H1 (cell line): Measurements from ENCODE around the gene ZBTB20.

Source experiments
- EP300 ChIP-seq, 2 experiments: IDR thresholded peaks; 1 replicate in 1 of 2; 2 replicates in 1 of 2; pipeline ENCODE4 v1.6.1; 2011 to 2012; ENCODE audit warnings: low read depth in 2 of 2, low read length in 2 of 2, mild to moderate bottlenecking in 2 of 2, borderline replicate concordance in 1 of 2, inconsistent platforms in 1 of 2, moderate library complexity in 1 of 2
- POLR2A ChIP-seq, 2 experiments: IDR thresholded peaks; 1 replicate in 1 of 2; 2 replicates in 1 of 2; pipeline ENCODE4 v1.6.1; 2011; ENCODE audit warnings: low read depth in 2 of 2, low read length in 2 of 2, mild to moderate bottlenecking in 2 of 2; ENCODE audit errors: control extremely low read depth in 1 of 2
- TF ChIP-seq, protein P1 (sequence below): IDR thresholded peaks from 2 replicates; pipeline ENCODE4 v1.6.1; 2011; ENCODE audit warnings: low read depth, mild to moderate bottlenecking, low read length; ENCODE audit not compliant: insufficient read depth

GRCh38 chr3:114939920-114940319 is 207.2 kb downstream of the ZBTB20 start:
- no peak for TF ChIP-seq EP300 (IDR thresholded peaks at IDR 0.05; ENCODE audit: borderline replicate concordance in 1 of 2, low read depth in 2 of 2, low read length in 2 of 2)
- TF ChIP-seq POLR2A (IDR thresholded peaks at IDR 0.05; ENCODE audit: control extremely low read depth in 1 of 2, low read depth in 2 of 2, low read length in 2 of 2) = no peak
- TF ChIP-seq, protein P1, sequence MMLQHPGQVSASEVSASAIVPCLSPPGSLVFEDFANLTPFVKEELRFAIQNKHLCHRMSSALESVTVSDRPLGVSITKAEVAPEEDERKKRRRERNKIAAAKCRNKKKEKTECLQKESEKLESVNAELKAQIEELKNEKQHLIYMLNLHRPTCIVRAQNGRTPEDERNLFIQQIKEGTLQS = no peak
